MM.1S (cell line): ENCODE measurements around the gene SESTD1.

Experiments
- CTCF ChIP-seq: fragments of 300-600 bp; sonication (generic); IDR thresholded peaks from 2 replicates; pipeline ENCODE4 v1.5.1; 2016; ENCODE audit warnings: antibody characterized with exemption, low read length, mixed read lengths
- EZH2 ChIP-seq: fragments of 300-600 bp; sonication (generic); optimal IDR thresholded peaks from 2 replicates; pipeline ENCODE3; 2017; ENCODE audit warnings: low read depth, mild to moderate bottlenecking, antibody characterized with exemption, low read length, mixed read lengths

GRCh38 chr2:179140571-179140970, 124.1 kb downstream of the SESTD1 start:
- TF ChIP-seq CTCF (no peak), EZH2 (no peak)
